OCI-LY3 (cell line): ENCODE data around the gene ATXN7L3.

Experiments used
- H2AFZ ChIP-seq: fragments of 200-600, 300-600 bp; shearing (Covaris generic); 2 replicates; pipeline ENCODE4 v1.6.0; 2014; ENCODE audit warnings: antibody characterized with exemption, low read depth, low read length
- H3K27ac ChIP-seq: fragments of 200-600, 300-600 bp; sonication (generic); 2 replicates; pipeline ENCODE4 v1.5.1; 2014; ENCODE audit warnings: mild to moderate bottlenecking, low read length, moderate library complexity, mixed read lengths
- H3K27me3 ChIP-seq: fragments of 200-600, 300-600 bp; sonication (generic); 2 replicates; pipeline ENCODE4 v1.6.1; 2014; ENCODE audit warnings: low read depth, low read length, mixed read lengths
- H3K36me3 ChIP-seq: fragments of 200-600, 300-600 bp; sonication (generic); replicated peaks from 2 replicates; pipeline ENCODE3; 2014; ENCODE audit warnings: low read depth, low read length, mixed read lengths
- H3K4me1 ChIP-seq: fragments of 300-600, 200-600 bp; sonication (generic); 2 replicates; pipeline ENCODE4 v1.6.1; 2014; ENCODE audit warnings: low read length, mixed read lengths
- H3K4me2 ChIP-seq: fragments of 200-600, 300-600 bp; sonication (generic); 2 replicates; pipeline ENCODE4 v1.6.1; 2014; ENCODE audit warnings: low read length, mixed read lengths
- H3K4me3 ChIP-seq: fragments of 300-600, 200-600 bp; sonication (generic); 2 replicates; pipeline ENCODE4 v1.5.1; 2014; ENCODE audit warnings: antibody characterized with exemption, mild to moderate bottlenecking, low read length, moderate library complexity
- H3K79me2 ChIP-seq: fragments of 300-600, 200-600 bp; shearing (Covaris generic); 2 replicates; pipeline ENCODE4 v1.6.1; 2014; ENCODE audit warnings: mild to moderate bottlenecking, low read length, mixed read lengths
- H3K9ac ChIP-seq: fragments of 300-600, 200-600 bp; shearing (Covaris generic); 2 replicates; pipeline ENCODE4 v1.6.0; 2014; ENCODE audit warnings: mild to moderate bottlenecking, low read length, moderate library complexity
- H3K9me3 ChIP-seq: fragments of 200-600, 300-600 bp; shearing (Covaris generic); 2 replicates; pipeline ENCODE4 v1.6.1; 2014; ENCODE audit warnings: low read length, mixed read lengths; ENCODE audit not compliant: insufficient read depth
- H4K20me1 ChIP-seq: fragments of 200-600, 300-600 bp; sonication (generic); 2 replicates; pipeline ENCODE4 v1.6.1; 2016; ENCODE audit warnings: low read length, mixed read lengths; ENCODE audit not compliant: insufficient read depth
- CTCF ChIP-seq: fragments of 200-600, 300-600 bp; sonication (generic); IDR thresholded peaks from 2 replicates; pipeline ENCODE4 v1.5.1; 2014; ENCODE audit warnings: antibody characterized with exemption, low read length, low read depth
- EZH2phosphoT487 ChIP-seq: fragments of 200-600 bp; shearing (Covaris generic); IDR thresholded peaks from 2 replicates; pipeline ENCODE4 v1.6.1; 2018; ENCODE audit warnings: antibody characterized with exemption, mixed run types, low read depth

Gene ATXN7L3

GRCh38 chr17:44177640-44178039 lies 22.0 kb downstream of the ATXN7L3 start:
- H3K9me3 ChIP-seq, result no peaks in the 10 kb centered on the region
- no peak overlapping the region for H3K27ac ChIP-seq
- no peaks in the 10 kb centered on the region for H3K27me3 ChIP-seq
- peaks cover 13% of the 10 kb centered on the region for H3K36me3 ChIP-seq
- no peak overlapping the region for H2AFZ ChIP-seq
- H3K4me1 ChIP-seq, result no peaks in the 10 kb centered on the region
- H3K4me3 ChIP-seq, result no peak overlapping the region
- no peak overlapping the region for H3K9ac ChIP-seq
- H4K20me1 ChIP-seq, result no peaks in the 10 kb centered on the region
- TF ChIP-seq CTCF (no peak), EZH2phosphoT487 (no peak)
- peaks cover 10% of the 10 kb centered on the region; the same call in 1 of the 2 replicates for H3K79me2 ChIP-seq
- H3K4me2 ChIP-seq, result no peak overlapping the region

GRCh38 chr17:44176671-44177501 lies 22.8 kb downstream of the ATXN7L3 start:
- Histone ChIP-seq H4K20me1 (no peaks in the 10 kb centered on the region), H3K27me3 (no peaks in the 10 kb centered on the region), H3K79me2 (peaks cover 2% of the 10 kb centered on the region; the same call in 1 of the 2 replicates), H3K9ac (no peak overlapping the region), H3K36me3 (peaks cover 7% of the 10 kb centered on the region), H3K4me3 (no peak overlapping the region), H3K27ac (no peak overlapping the region), H3K9me3 (no peaks in the 10 kb centered on the region), H3K4me1 (no peaks in the 10 kb centered on the region), H2AFZ (no peak overlapping the region), H3K4me2 (no peak overlapping the region)
- no peak for TF ChIP-seq CTCF
- TF ChIP-seq EZH2phosphoT487, result no peak

GRCh38 chr17:44176257-44176656 lies 23.4 kb downstream of the ATXN7L3 start:
- no peak overlapping the region for H3K4me3 ChIP-seq
- H3K27ac ChIP-seq, result no peak overlapping the region
- no peaks in the 10 kb centered on the region for H3K9me3 ChIP-seq
- no peaks in the 10 kb centered on the region for H3K79me2 ChIP-seq
- no peaks in the 10 kb centered on the region for H3K27me3 ChIP-seq
- H3K4me2 ChIP-seq, result no peak overlapping the region
- H4K20me1 ChIP-seq, result no peaks in the 10 kb centered on the region
- peaks cover 3% of the 10 kb centered on the region for H3K36me3 ChIP-seq
- TF ChIP-seq CTCF (no peak), EZH2phosphoT487 (no peak)
- no peak overlapping the region for H2AFZ ChIP-seq
- H3K9ac ChIP-seq, result no peak overlapping the region
- H3K4me1 ChIP-seq, result no peaks in the 10 kb centered on the region; the same call in 1 of the 2 replicates

- Histone ChIP-seq H3K27me3 (no peaks in the 10 kb centered on the region; the same call in 1 of the 2 replicates), H3K36me3 (peaks cover 3% of the 10 kb centered on the region), H3K9ac (no peak overlapping the region), H3K4me2 (no peak overlapping the region), H4K20me1 (no peaks in the 10 kb centered on the region), H3K79me2 (no peaks in the 10 kb centered on the region), H3K4me1 (peaks cover 14% of the 10 kb centered on the region), H2AFZ (no peak overlapping the region), H3K4me3 (no peak overlapping the region), H3K27ac (no peak overlapping the region), H3K9me3 (no peaks in the 10 kb centered on the region)
- TF ChIP-seq EZH2phosphoT487, result no peak
- no peak for TF ChIP-seq CTCF
These were observed 25.3 kb downstream of the ATXN7L3 start for GRCh38 chr17:44174427-44174826.
